NCI-H2107 treated with DMSO at 0.1 percent for 48 hours (cell line): ENCODE results near the gene RGS7BP.

Source experiments
- DNase-seq: peaks from one replicate; lab custom pipeline; 2025; ENCODE audit not compliant: unreplicated experiment; lab: John Stamatoyannopoulos, UW

The RGS7BP gene

DNA sequence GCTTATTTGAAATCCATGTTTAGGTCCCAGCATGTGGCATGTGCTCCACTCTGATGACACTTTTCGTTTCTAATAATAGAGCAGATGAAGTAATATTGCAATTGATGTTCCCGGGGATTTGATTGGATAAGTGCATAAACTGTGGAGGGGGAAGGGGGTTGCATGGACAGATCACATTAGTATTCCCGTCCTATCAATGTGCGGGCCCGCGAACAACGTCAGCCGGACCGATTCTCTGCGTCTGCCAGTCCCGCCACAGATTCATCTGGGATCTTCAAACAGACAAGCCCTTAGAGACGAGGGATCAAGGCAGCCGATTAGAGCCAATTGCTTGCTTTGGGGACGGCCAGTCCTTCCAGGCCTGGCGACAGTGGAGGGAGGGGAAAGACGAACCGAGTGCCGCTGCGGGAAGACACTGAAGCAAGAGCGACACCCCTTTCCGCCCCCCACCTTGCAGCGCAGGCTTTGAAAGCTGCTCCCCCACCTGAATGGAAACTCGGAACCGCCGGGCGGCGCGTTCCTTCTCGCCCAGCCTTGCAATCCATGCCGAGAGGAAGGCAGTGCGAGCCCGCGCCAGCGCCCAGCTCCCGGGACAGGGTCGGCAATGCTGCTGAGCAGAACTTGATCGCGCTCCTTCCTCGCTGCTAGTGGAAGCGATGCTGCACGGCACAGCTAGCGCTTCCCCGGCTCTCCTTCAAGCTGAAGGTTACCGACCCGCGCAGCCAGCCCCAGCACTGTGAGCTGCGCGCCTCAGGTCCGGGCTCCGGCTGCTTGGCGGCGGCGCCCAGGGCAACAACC, at the start of gene RGS7BP:
Gene RGS7BP, plus strand, starts transcription at position 247 of the 798 bp plus-strand sequence. CDS start 610 bp downstream, outside the sequence.
- no peak for DNase-seq

DNA sequence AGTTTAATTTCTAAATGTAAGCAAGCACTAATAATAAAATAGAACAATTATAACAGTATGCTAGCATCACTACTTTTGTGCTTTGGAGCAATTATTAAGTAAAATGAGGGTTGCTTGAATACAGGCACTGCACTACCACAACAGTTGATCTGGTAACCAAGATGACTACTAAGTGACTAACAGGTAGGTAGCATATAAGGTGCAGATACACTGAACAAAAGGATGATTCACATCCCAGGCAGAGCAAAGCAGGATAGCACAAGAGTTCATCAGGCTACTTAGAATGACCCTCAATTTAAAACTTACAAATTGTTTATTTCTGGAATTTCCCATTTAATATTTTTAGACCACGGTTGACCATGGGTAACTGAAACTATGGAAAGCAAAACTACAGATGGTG, 48.0 kb upstream of the RGS7BP start:
- DNase-seq, result no peak

DNA sequence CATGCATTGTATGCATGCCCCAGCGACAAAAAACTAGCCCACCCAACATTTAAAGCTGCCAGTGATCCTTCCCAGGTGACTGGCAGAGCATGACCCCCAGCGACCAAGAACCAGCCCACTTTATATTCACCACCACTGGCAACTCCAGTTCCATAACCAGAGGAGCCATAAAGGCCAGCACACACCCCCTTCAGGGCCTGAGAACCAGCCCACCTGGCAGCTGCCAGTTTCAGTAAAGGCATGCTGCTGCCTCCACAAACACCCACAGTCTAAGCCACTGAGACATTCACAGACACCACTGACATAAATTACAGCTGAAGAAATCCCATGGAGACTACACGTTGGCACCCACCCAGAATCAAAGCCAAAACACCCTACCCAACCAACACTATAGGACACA, 46.9 kb upstream of the RGS7BP start:
- DNase-seq, result no peak

DNA sequence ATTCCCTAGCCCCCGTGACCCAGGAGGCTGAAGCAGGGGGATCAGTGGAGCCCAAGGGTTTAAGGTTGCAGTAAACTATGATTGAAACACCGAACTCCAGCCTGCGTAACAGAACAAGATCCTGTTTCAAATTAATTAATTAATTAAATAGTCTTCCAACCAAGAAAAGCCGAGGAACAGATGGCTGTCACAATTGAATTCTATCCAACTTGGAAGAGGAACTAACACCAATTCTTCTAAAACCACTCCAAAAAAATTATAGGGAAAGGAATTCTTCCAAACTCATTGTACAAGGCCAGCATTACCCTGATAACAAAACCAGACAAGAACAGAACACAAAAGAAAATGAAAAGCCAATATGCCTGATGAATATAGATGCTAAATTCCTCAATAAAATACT, 43.4 kb upstream of the RGS7BP start:
- no peak for DNase-seq

DNA sequence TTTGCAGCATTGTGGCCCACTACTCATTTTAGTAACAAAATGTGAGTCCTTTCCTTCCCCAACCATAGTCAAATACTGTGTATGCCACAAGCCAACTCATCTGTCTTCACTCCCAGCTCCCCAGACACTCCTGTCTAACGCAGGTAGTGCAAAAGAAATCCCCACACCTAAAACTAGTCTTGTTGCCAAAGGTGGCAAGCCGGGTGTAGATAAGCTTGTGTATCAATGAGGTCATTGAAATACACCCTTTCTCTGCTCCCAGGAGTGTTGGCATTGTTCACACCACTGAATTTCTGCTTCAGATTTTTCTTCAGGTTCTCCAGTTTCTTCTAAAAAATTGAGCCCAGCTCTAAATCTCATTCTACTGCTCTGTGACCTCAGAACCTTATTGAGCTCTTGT, 19.7 kb upstream of the RGS7BP start:
- DNase-seq, result no peak

DNA sequence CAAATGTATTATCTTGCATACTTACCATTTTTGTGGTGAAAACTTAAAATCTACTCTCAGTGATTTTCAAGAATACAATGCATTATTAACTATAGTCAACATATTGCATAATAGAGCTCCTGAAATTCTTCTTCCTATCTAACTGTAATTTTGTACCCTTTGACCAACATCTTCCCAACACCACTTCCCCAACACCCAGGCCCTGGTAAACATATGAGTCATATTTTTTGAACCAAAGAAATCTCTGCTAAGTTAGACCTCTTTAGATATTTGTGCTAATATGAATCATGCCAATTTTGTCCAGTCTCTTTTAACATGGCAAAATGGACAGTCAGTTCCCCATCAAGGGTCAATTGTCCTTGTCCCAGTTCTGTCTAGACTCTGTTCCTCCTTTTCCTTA, 18.5 kb upstream of the RGS7BP start:
- DNase-seq, result no peak

DNA sequence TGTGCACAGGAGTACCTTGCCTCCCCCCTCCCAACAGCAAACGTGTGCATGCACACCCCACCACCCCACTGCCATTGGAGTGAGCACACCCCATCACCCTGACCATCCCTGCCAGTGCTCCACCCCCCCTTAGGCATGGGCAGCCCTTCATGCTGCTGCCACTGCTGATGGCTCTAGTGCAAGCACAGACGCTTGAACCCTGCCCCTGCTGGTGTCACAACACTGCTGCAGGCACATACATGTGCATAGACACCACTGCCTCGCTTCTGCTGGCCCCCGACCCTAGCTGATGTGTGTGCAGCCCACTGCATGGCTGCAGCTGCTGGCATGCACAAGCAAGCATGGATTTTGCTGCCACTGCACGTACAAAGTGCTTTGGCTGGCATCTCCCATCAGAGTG, 16.0 kb upstream of the RGS7BP start:
- DNase-seq, result no peak

DNA sequence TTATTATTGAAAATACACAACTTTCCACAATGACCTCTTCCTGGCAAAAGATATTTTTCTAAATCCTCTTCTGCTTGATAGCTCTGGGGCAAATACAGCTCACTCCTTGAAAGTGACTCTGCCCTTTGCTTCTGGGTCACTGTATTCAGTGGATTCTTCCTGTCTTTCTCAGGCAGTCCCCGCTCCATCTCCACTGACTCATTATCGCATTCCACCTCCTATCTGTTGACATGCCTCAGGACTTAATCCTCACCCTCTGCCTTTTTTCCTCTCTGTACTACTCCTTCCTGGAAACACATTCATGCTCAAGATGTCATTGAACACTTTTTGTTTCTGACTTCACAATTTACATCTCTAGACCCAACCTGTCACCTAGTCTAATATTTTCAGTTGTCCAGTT, 8.4 kb upstream of the RGS7BP start:
- no peak for DNase-seq

DNA sequence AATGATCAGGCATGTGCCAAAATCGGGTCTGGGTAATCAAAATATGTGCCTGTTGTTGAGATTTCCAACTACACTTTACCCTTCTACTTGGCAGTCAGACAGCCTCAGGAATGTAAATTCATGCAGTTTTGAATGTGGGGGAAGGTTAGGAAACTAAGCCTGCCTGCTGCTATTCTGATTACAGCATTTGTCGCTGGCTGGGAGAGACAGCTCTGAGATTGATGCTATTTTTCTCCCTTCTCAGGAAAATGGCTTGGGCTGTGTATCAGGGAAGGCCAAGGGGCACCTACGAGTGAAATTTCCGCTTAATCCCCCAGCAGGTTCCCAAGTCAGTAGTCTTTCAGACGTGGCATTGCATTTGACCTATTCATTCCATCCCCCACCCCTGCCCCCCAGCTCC, 3.6 kb upstream of the RGS7BP start:
- no peak for DNase-seq

DNA sequence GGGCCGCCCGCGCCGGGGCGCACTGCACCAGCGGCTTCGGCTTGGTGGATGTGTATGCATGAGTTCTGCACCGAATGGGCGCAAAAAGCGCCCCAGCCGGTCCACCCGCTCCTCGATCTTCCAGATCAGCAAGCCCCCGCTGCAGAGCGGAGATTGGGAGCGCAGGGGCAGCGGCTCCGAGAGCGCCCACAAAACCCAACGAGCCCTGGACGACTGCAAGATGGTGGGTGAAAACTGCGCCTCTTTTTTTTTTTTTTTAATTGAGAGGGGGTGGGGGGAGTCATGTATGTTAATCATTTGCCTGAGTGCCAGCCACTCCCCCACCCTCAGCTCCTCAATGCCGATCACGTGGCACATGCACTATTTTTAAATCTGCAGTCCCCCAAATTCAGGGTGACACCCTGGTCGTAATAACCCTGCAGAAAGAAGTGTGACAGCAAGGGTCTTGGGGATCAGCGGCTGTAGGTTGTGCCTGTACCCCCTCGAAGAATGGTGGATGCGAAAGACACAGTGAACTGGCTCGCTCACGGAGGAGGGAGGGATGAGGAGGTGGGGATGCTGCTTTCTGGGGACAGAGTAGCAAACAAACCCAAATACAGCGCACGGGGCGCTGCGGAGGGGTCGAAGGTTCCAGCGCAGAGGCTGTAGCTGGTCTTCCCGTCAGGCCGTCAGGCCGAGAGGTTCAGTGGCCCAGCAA, 900 bp downstream of the RGS7BP start:
- DNase-seq, result no peak

DNA sequence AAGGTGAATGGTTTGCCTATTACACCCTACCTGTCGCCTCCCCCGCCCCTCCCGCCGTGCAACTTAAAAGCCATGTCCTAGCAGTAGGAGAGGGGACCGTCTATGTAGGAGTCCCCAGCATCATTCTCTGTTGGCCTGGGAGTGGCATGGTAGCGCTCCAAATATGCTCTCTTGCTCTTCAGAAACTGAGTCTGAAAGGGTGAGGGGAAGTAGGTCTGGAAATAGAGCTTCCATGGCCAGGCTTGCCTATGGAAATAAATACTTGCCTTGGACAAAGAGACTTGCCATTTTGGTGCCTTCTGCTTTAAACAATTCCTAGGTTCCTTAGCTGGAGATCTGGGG, 1.4 kb downstream of the RGS7BP start:
- no peak for DNase-seq

DNA sequence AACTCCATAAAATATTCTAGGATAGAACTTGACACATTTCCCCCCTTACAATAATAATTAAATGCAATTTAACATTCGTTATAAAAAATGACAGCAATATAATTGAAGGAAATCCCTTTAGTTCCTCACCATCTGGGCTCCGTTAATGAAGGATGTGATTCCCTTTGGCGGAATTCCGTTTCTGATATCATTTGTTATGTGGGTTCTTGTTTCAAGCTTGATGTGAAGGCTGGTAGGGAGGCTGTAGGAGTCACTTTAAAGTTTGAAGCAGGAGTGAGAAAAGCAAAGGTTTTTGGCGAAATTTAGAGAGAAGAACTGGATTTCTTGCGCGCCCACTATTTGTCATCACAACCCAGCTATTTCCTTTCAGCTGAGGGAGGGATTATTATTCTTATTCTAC, 4.0 kb downstream of the RGS7BP start:
- DNase-seq, result no peak

DNA sequence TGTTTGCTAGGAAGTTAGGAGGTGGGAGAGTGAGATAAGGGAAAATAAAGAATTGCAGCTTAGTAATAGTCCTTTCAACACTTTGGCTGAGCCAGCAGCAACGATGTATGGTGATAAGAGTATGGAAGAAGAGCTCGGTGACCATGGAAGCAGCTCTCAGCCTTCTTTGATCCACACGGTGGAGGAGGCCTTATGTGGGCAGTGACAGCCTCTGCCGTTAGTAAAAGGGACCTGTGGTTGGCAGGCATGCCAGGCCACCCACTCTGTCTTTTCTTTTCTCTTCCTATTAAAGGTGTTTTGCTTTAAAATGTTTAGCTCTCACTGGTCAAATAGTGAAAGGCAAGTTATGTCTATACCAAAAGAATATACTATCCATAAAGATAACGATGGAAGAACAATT, 7.7 kb downstream of the RGS7BP start:
- DNase-seq, result no peak

DNA sequence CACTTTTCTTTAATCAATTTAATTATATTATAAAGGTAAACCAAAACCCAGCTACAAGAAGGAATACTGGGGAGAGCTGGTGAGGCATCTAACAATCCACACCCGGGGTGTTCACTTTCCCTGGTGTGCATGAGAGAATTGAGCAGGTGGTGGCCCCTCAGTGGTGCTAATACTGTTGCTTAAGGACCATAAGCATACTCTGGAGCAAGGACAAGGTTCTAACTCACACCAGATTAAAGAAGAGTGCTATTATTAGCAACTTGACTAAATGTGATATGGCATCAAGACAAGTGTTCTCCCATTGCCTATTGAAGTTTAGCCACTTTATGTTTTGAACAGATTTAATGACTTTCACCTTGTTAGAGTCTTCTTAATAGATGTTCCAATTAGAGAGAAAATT, 8.8 kb downstream of the RGS7BP start:
- DNase-seq, result no peak

DNA sequence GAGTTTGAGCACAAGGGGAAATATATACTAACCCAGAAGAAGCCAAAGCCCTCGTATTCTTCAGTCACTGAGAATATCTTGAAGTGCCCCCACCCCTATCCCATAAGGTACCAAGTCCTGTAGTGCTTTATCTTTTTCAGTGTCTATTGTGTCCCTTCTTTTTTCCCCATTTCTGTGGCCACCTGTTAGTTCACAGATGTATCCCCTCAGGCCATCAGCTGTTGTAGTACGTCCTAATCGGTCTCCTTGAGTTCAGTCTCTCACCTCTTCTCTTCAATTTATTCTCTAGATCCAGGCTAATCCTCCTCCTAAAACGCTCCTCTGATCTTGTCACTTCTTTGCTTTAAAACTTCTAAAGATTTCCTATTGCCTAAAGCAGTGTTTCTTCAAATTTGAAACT, 10.4 kb downstream of the RGS7BP start:
- no peak for DNase-seq

DNA sequence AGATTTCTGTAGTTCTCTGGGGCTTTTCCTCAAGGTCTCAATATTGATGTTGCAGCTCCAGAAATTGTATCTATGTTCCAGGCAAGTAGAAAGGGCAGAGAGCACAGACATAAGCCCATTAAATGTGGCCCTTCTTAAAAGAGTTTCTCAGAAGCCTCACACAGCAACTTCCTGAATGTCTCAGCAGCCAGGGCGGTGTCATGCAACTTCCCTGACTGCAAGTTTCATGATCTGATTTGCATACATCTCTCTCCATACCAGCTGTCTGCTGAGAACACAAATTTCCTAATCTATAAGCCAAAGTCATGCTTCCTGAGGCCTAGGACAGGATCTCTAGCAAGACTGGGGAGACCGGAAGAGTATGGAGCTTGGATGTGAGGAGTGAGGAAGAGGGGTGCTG, 13.0 kb downstream of the RGS7BP start:
- no peak for DNase-seq

DNA sequence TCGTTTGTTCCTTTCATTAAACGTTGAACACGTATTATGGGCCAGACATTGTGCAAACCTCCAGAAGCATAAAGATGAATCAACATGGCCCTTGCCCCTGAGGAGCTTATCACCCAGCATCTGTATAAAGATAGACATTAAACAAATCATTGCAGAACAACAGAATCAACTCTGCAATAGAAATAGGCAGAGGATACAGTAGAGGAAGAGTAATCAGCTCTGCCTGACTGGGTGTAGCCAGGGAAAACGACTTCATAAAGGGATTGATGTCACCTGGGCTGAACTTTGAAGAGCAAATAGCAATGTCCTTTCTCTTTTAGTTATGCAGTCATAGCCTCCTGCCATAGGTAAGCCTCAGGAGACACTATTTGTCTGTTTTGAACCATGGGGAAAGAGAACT, 13.4 kb downstream of the RGS7BP start:
- no peak for DNase-seq

DNA sequence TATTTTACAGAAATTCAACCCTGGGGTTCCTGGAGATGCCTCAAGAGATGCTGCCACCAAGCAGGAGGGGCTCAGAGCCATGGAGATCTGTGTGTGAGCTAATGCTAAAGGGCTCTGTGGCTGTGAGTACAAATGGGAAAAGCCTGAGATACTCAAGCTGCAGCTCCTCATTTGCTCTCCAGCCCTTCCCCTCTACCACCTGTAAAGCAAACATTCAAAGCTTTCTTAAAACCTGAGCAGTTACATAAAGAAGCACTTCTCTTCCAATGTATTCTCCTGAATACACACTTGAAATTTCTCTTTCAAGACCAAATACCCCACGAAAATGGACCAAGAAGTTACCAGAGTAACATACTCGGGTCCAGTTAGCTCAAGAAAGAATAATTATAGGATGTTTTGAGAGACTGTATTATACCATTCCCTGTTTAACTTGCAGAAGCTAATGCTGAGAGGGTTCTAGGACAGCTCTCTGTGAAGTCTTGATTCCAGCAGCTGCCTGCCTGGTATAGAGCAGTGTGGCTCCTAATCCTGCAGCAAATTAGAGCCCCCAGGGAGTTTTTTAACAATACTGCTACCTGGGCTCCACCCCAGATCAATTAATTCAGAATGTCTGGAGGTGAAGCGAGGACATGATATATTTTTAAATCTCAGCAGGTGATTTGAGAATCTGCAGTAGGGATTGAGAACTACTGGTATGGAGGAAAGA, 21.1 kb downstream of the RGS7BP start:
- DNase-seq, result no peak

DNA sequence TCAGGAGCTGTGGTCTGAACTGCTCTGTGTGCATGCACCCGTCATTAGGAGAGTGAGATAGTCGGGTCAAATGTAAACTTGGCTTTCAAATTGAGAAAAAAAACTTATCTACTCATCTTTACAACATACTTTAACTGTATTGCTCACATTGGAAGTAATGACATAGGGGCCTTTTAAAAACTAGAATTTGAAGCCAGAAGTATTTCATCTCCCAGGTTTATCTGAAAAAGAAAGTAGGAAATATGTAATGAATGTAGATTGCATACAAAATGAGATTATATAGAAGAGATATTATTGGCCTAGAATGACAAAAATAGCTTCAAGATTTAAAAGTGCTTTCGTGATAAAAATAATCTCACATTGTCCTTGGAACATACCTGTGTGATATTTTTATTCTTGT, 24.3 kb downstream of the RGS7BP start:
- no peak for DNase-seq

DNA sequence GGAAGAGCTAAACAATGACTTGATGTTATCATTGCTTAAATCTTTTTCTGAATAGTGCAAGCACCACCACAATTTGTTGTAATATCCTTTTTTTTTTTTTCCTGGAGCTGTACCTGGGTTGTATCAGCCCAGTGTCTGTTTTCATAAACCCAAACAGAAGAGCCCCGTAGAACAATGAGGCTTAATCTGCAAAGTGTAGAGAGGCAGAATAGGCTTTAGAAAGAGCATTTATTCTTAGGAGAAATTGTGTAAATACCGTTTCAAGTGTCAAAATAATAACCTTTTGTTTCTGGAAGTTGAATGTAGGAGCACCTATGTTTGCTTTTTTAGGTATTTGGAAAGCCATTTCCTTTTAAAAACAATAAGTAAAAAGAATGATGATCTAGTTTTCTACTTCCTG, 26.4 kb downstream of the RGS7BP start:
- DNase-seq, result no peak

DNA sequence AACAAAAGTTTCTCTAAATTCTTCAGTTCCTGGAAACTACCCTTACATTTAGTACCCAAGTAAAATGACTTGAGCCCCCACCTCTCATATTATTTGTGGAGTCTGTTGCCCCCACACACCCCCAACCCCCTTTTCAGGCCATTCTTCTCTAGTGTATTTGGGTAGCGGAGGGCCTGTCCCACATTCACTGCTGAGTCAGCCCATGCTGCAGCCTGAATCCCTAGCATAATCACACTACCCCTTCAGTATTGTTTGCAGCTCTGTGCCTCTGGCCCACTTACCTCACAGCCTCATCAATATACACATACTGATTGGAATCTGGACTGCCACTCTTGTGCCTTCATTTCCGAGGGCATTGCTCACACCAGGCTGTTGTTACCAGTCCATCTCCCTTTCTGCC, 26.8 kb downstream of the RGS7BP start:
- no peak for DNase-seq

DNA sequence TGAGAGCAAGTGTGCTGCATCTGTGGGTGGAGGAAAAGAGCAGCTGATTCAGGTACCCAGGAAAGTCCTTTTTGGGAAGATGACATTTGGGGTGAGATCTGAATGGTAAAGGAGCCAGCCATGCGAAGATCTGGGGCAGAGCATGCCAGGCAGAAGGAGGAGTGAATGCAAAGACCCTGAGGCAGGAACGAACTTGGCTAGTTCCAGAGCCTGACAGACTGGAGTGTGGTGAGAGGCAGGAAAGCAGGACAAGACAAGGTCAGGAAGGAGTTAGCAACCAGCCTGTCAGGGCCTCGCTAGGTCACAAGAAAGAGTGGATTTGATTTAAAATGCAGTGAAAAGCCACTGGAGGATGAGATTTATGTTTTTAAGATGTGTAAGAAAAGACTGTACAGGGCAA, 28.2 kb downstream of the RGS7BP start:
- DNase-seq, result no peak
